ENCODE data around the gene COL8A2. TPM values are rescaled to one million over a fixed set of nuclear protein-coding genes. Genes with fewer than 3 reads are reported as not detected.
A peak's percentile ranks its signal among the peaks of the same experiment; 100 is the strongest.

The COL8A2 gene
- total and polyA plus RNA-seq, 2 donors, result 6.7 to 11.5 TPM

GRCh38 chr1:36166136-36166535 is 41.1 kb upstream of the COL8A2 start:
- H3K9me3 ChIP-seq (ENCODE audit: control insufficient read depth in 2 of 2, insufficient read depth in 1 of 2, low read length in 1 of 2), result no peaks in the 10 kb centered on the region
- peak overlapping the region in 1 of 2 donors; percentile 13 for H3K27ac ChIP-seq (ENCODE audit: low read depth in 1 of 2, low read length in 1 of 2)
- 91% methylated on average over 4 of the region's 4 CpGs for WGBS
- no peak for DNase-seq (ENCODE audit: low read depth in 6 of 9, low spot score in 9 of 9)
- peaks cover 30 to 39% of the 10 kb centered on the region in 2 donors for H3K36me3 ChIP-seq (ENCODE audit: control insufficient read depth in 2 of 2, insufficient read depth in 2 of 2, low read length in 1 of 2)
- peaks cover 11 to 19% of the 10 kb centered on the region in 2 donors for H3K4me1 ChIP-seq (ENCODE audit: control insufficient read depth in 2 of 2, insufficient read depth in 2 of 2, low read length in 2 of 2)
- no peaks in the 10 kb centered on the region for H3K27me3 ChIP-seq (ENCODE audit: control insufficient read depth in 2 of 2, insufficient read depth in 1 of 2, low read length in 1 of 2)
- H3K4me3 ChIP-seq (ENCODE audit: low read length in 2 of 2), result no peak overlapping the region

DNA sequence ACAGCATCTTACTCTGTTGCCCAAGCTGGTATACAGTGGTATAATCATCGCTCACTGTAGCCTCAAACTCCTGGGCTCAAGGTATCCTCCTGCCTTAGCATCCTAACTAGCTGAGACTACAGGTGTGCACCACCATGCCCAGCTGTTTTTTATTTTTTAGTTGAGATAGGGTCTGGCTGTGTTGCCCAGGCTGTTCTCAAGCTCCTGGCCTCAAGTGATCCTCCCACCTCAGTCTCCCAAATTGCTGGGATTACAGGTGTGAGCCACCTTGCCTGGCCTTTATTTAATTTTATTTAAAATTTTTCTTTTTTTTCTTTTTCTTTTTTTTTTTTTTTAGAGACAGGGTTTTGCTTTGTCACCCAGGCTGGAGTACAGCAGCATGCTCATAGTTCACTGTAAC is 40.1 kb upstream of the COL8A2 start:
- H3K4me1 ChIP-seq (ENCODE audit: control insufficient read depth in 2 of 2, insufficient read depth in 2 of 2, low read length in 2 of 2), result peaks cover 21 to 29% of the 10 kb centered on the region in 2 donors
- WGBS, result 59% methylated on average over 1 of the region's 1 CpG

GRCh38 chr1:36164361-36164760 is 39.3 kb upstream of the COL8A2 start:
- H3K36me3 ChIP-seq (ENCODE audit: control insufficient read depth in 2 of 2, insufficient read depth in 2 of 2, low read length in 1 of 2), result peaks cover 18 to 28% of the 10 kb centered on the region in 2 donors
- H3K9me3 ChIP-seq (ENCODE audit: control insufficient read depth in 2 of 2, insufficient read depth in 1 of 2, low read length in 1 of 2), result peaks cover 1 to 4% of the 10 kb centered on the region in 2 donors
- no peaks in the 10 kb centered on the region for H3K27me3 ChIP-seq (ENCODE audit: control insufficient read depth in 2 of 2, insufficient read depth in 1 of 2, low read length in 1 of 2)
- 95% methylated on average over 2 of the region's 2 CpGs for WGBS
- H3K4me1 ChIP-seq (ENCODE audit: control insufficient read depth in 2 of 2, insufficient read depth in 2 of 2, low read length in 2 of 2), result peaks cover 24 to 37% of the 10 kb centered on the region in 2 donors
- no peak overlapping the region for H3K27ac ChIP-seq (ENCODE audit: low read depth in 1 of 2, low read length in 1 of 2)
- H3K4me3 ChIP-seq (ENCODE audit: low read length in 2 of 2), result no peak overlapping the region
- no peak for DNase-seq (ENCODE audit: low read depth in 6 of 9, low spot score in 9 of 9)

More for the DNA sequence above, 40.1 kb upstream of the COL8A2 start:
- Histone ChIP-seq H3K9me3 (ENCODE audit: control insufficient read depth in 2 of 2, insufficient read depth in 1 of 2, low read length in 1 of 2) (peaks cover 1 to 4% of the 10 kb centered on the region in 2 donors), H3K27me3 (ENCODE audit: control insufficient read depth in 2 of 2, insufficient read depth in 1 of 2, low read length in 1 of 2) (no peaks in the 10 kb centered on the region), H3K36me3 (ENCODE audit: control insufficient read depth in 2 of 2, insufficient read depth in 2 of 2, low read length in 1 of 2) (peaks cover 21 to 29% of the 10 kb centered on the region in 2 donors), H3K27ac (ENCODE audit: low read depth in 1 of 2, low read length in 1 of 2) (no peak overlapping the region), H3K4me3 (ENCODE audit: low read length in 2 of 2) (no peak overlapping the region)
- DNase-seq (ENCODE audit: low read depth in 6 of 9, low spot score in 9 of 9), result no peak

- no peak for DNase-seq (ENCODE audit: low read depth in 6 of 9, low spot score in 9 of 9)
- no peaks in the 10 kb centered on the region for H3K27me3 ChIP-seq (ENCODE audit: control insufficient read depth in 2 of 2, insufficient read depth in 1 of 2, low read length in 1 of 2)
- no peak overlapping the region for H3K27ac ChIP-seq (ENCODE audit: low read depth in 1 of 2, low read length in 1 of 2)
- H3K9me3 ChIP-seq (ENCODE audit: control insufficient read depth in 2 of 2, insufficient read depth in 1 of 2, low read length in 1 of 2), result peaks cover 1 to 4% of the 10 kb centered on the region in 2 donors
- no peak overlapping the region for H3K4me3 ChIP-seq (ENCODE audit: low read length in 2 of 2)
- H3K4me1 ChIP-seq (ENCODE audit: control insufficient read depth in 2 of 2, insufficient read depth in 2 of 2, low read length in 2 of 2), result peaks cover 25 to 46% of the 10 kb centered on the region in 2 donors
- peaks cover 17 to 31% of the 10 kb centered on the region in 2 donors for H3K36me3 ChIP-seq (ENCODE audit: control insufficient read depth in 2 of 2, insufficient read depth in 2 of 2, low read length in 1 of 2)
These were observed 38.4 kb upstream of the COL8A2 start for GRCh38 chr1:36163426-36163825.

DNA sequence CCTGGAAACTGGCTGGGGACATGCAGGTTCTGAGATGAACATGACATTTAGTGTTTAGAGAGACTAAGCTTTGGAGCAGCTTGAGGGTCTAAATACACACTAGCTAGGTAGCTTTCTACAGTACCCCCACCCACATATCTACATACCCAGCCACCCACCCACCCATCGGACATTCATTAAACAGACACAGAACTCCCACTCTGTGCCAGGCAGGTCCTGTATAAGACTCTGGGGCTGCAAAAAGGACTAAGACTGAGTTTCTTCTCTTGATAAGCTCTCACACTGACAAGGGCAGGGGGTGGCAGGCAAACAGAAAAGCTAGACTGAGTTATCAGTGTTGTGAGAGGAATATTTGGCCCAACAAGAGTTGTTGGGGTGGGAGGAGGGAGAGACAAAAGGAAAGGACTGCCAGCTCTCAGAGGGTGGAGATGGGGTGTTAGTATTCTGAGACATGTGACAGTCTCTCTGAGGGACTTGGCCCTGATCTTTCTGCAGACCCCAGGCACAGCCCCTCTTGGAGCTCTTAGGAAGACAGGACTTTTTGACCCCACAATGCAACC is 37.7 kb upstream of the COL8A2 start:
- Histone ChIP-seq H3K4me1 (ENCODE audit: control insufficient read depth in 2 of 2, insufficient read depth in 2 of 2, low read length in 2 of 2) (peaks cover 30 to 52% of the 10 kb centered on the region in 2 donors), H3K4me3 (ENCODE audit: low read length in 2 of 2) (no peak overlapping the region), H3K27ac (ENCODE audit: low read depth in 1 of 2, low read length in 1 of 2) (peak overlapping the region; percentile 94 to 95), H3K27me3 (ENCODE audit: control insufficient read depth in 2 of 2, insufficient read depth in 1 of 2, low read length in 1 of 2) (no peaks in the 10 kb centered on the region), H3K9me3 (ENCODE audit: control insufficient read depth in 2 of 2, insufficient read depth in 1 of 2, low read length in 1 of 2) (peaks cover 1 to 4% of the 10 kb centered on the region in 2 donors), H3K36me3 (ENCODE audit: control insufficient read depth in 2 of 2, insufficient read depth in 2 of 2, low read length in 1 of 2) (peaks cover 14 to 34% of the 10 kb centered on the region in 2 donors)
- WGBS, result 92% methylated on average over 1 of the region's 1 CpG
- DNase-seq (ENCODE audit: low read depth in 6 of 9, low spot score in 9 of 9), result no peak

- peak in 2 of 9 donors; percentile 61 to 77 for DNase-seq (ENCODE audit: low read depth in 6 of 9, low spot score in 9 of 9)
- peak overlapping the region; percentile 39 to 56 for H3K4me3 ChIP-seq (ENCODE audit: low read length in 2 of 2)
- H3K36me3 ChIP-seq (ENCODE audit: control insufficient read depth in 2 of 2, insufficient read depth in 2 of 2, low read length in 1 of 2), result peaks cover 7 to 26% of the 10 kb centered on the region in 2 donors
- H3K9me3 ChIP-seq (ENCODE audit: control insufficient read depth in 2 of 2, insufficient read depth in 1 of 2, low read length in 1 of 2), result peaks cover 1 to 4% of the 10 kb centered on the region in 2 donors
- peaks cover 34 to 58% of the 10 kb centered on the region in 2 donors for H3K4me1 ChIP-seq (ENCODE audit: control insufficient read depth in 2 of 2, insufficient read depth in 2 of 2, low read length in 2 of 2)
- 15% methylated on average over 14 of the region's 14 CpGs for WGBS
- peak overlapping the region; percentile 94 to 95 for H3K27ac ChIP-seq (ENCODE audit: low read depth in 1 of 2, low read length in 1 of 2)
- H3K27me3 ChIP-seq (ENCODE audit: control insufficient read depth in 2 of 2, insufficient read depth in 1 of 2, low read length in 1 of 2), result no peaks in the 10 kb centered on the region
These were observed 36.9 kb upstream of the COL8A2 start for GRCh38 chr1:36161641-36162531.

- DNase-seq (ENCODE audit: low read depth in 6 of 9, low spot score in 9 of 9), result peak in 2 of 9 donors; percentile 63 to 76
- H3K9me3 ChIP-seq (ENCODE audit: control insufficient read depth in 2 of 2, insufficient read depth in 1 of 2, low read length in 1 of 2), result peaks cover 1 to 4% of the 10 kb centered on the region in 2 donors
- peak overlapping the region; percentile 94 to 95 for H3K27ac ChIP-seq (ENCODE audit: low read depth in 1 of 2, low read length in 1 of 2)
- H3K27me3 ChIP-seq (ENCODE audit: control insufficient read depth in 2 of 2, insufficient read depth in 1 of 2, low read length in 1 of 2), result no peaks in the 10 kb centered on the region
- H3K4me3 ChIP-seq (ENCODE audit: low read length in 2 of 2), result peak overlapping the region; percentile 39 to 56
- H3K36me3 ChIP-seq (ENCODE audit: control insufficient read depth in 2 of 2, insufficient read depth in 2 of 2, low read length in 1 of 2), result peaks cover 5 to 22% of the 10 kb centered on the region in 2 donors
- WGBS, result 6% methylated on average over 12 of the region's 12 CpGs
- peaks cover 34 to 58% of the 10 kb centered on the region in 2 donors for H3K4me1 ChIP-seq (ENCODE audit: control insufficient read depth in 2 of 2, insufficient read depth in 2 of 2, low read length in 2 of 2)
These were observed 36.0 kb upstream of the COL8A2 start for GRCh38 chr1:36160949-36161485.

DNA sequence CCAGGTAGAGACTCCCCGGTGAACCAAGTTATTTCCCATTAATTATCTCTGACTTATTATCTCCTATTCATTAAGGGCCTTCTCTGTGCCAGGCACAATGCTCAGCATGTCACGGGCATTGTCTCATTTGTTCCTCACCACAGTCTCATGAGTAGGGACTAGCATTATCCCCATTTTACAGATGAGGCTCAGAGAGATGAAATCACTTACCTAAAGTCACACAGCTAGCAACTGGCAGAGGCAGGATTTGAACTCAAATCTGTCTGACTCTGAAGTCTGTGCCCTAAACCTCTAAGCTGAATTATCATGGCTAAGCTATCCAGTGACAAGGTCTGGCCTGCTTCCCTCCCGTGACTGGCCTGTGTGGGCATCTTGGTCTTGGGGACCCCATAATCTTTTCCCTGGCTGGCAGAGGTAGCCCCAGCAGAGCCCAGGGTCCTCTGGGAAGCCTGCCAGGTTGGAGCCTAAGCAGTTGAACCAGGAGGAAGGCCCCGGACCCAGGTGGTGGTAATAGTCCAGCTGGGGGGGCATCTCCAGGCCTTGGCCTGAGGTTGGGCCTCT is 35.4 kb upstream of the COL8A2 start:
- Histone ChIP-seq H3K27ac (ENCODE audit: low read depth in 1 of 2, low read length in 1 of 2) (peak overlapping the region; percentile 94 to 95), H3K9me3 (ENCODE audit: control insufficient read depth in 2 of 2, insufficient read depth in 1 of 2, low read length in 1 of 2) (peaks cover 1 to 4% of the 10 kb centered on the region in 2 donors), H3K36me3 (ENCODE audit: control insufficient read depth in 2 of 2, insufficient read depth in 2 of 2, low read length in 1 of 2) (peaks cover 5 to 20% of the 10 kb centered on the region in 2 donors), H3K27me3 (ENCODE audit: control insufficient read depth in 2 of 2, insufficient read depth in 1 of 2, low read length in 1 of 2) (no peaks in the 10 kb centered on the region), H3K4me3 (ENCODE audit: low read length in 2 of 2) (peak overlapping the region; percentile 39 to 56), H3K4me1 (ENCODE audit: control insufficient read depth in 2 of 2, insufficient read depth in 2 of 2, low read length in 2 of 2) (peaks cover 34 to 59% of the 10 kb centered on the region in 2 donors)
- DNase-seq (ENCODE audit: low read depth in 6 of 9, low spot score in 9 of 9), result no peak
- 65% methylated on average over 4 of the region's 4 CpGs for WGBS
